Activated T-cell treated with anti-CD3 and anti-CD28 coated beads, Interleukin-2, amount 50 U/mL, for 4 hours (primary cell): ENCODE data around the gene PLCG2. TPM values are rescaled to one million over a fixed set of nuclear protein-coding genes. Genes with fewer than 3 reads are reported as not detected.

Experiments used
- ATAC-seq, 2 donors: fragments of 200-7000 bp; cut with Tn5 transposase; one replicate each; pipeline ENCODE4 v1.10.0; 2021
- DNase-seq: peaks from one replicate; pipeline ENCODE4 v3.0.0-alpha.2; 2020
- H3K27me3 Mint-ChIP-seq: one replicate; pipeline ENCODE4 v1.8.0; 2021; ENCODE audit warnings: low read depth, mixed read lengths
- H3K36me3 Mint-ChIP-seq: one replicate; pipeline ENCODE4 v1.8.0; 2022; ENCODE audit warnings: mixed read lengths; ENCODE audit not compliant: insufficient read depth
- H3K4me1 Mint-ChIP-seq: one replicate; pipeline ENCODE4 v1.8.0; 2021; ENCODE audit warnings: low read depth, mixed read lengths
- H3K4me3 Mint-ChIP-seq: one replicate; pipeline ENCODE4 v1.8.0; 2021; ENCODE audit warnings: mild to moderate bottlenecking, moderate library complexity, mixed read lengths
- H3K9me3 Mint-ChIP-seq: one replicate; pipeline ENCODE4 v1.8.0; 2021; ENCODE audit warnings: mixed read lengths
- total RNA-seq, 3 donors: library from RNA; stranded (reverse); gene quantifications; one replicate each; pipeline ENCODE4 v1.2.1, GENCODE V29; 2021

The PLCG2 gene
- total RNA-seq, 3 donors from 2014 or later: 2.6 to 3.4 (median 2.7) TPM

DNA sequence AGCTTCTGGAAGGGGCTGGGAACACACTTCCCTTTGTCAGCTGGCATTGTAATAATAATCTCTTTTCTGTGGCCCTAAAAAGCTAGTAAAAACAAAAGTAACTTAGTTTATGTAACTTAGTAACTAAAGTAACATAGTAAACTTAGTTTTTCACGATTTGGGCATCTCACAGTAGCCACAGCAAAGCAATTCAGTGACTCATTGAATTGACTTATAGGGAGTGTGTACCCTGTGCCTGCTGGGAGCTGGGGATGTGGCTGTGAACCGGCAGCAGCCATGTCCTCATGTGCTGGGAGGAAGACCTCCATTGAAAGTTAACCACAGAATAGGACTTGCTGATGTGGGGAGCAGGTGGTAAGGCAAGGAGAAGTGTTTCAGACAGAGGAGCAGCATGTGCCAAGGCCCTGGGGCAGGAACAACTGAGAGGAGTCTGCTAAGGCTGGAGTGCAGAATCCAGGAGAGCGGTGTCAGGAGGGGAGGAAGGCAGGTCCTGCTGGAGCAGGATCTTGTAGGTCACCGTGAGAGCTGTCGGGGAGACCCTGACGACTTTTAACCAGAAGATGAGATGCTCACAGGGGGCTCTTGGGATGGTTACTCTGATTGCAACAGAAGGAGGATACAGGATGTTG is 112.8 kb downstream of the PLCG2 start:
- H3K4me1 Mint-ChIP-seq: no peaks in the 10 kb centered on the region
- DNase-seq (no peak), ATAC-seq (no peak)
- H3K27me3 Mint-ChIP-seq: no peaks in the 10 kb centered on the region
- no peaks in the 10 kb centered on the region for H3K36me3 Mint-ChIP-seq
- no peak overlapping the region for H3K4me3 Mint-ChIP-seq
- no peaks in the 10 kb centered on the region for H3K9me3 Mint-ChIP-seq

DNA sequence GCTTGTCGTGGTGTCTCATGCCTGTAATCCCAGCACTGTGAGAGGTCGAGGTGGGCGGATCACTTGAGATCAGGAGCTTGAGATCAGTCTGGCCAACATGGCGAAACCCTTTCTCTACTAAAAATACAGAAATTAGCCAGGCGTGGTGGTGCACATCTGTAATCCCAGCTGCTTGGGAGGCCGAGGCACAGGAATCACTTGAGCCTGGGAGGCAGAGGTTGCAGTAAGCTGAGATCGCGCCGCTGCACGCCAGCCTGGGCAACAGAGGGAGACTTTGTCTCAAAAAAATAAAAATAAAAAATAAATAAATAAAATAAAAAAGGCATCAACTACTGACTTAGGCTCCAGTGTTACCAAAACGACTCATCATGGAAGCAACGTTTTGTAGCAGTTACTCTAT is 115.5 kb downstream of the PLCG2 start:
- DNase-seq (no peak), ATAC-seq (no peak)
- Mint-ChIP-seq H3K4me3 (no peak overlapping the region), H3K27me3 (no peaks in the 10 kb centered on the region), H3K4me1 (no peaks in the 10 kb centered on the region), H3K36me3 (no peaks in the 10 kb centered on the region), H3K9me3 (no peaks in the 10 kb centered on the region)

DNA sequence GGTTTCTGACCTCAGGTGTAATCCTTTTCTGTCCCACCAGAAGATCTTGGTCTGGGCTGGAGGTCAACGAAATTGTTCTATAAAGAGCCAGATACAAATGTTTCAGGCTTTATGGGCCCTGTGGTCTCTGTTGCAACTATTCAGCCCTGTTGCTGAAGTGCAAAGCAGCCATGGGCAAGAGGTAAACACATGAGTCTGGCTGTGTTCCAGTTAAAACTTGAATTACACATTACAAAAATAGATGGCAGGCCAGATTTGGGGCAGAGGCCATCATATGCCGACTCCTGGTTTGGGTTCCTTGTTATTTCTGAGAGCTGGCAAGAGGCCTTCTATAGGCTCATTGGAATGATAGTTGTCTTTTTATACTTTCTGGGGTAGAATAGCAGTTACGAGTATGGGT is 117.8 kb downstream of the PLCG2 start:
- no peaks in the 10 kb centered on the region for H3K27me3 Mint-ChIP-seq

DNA sequence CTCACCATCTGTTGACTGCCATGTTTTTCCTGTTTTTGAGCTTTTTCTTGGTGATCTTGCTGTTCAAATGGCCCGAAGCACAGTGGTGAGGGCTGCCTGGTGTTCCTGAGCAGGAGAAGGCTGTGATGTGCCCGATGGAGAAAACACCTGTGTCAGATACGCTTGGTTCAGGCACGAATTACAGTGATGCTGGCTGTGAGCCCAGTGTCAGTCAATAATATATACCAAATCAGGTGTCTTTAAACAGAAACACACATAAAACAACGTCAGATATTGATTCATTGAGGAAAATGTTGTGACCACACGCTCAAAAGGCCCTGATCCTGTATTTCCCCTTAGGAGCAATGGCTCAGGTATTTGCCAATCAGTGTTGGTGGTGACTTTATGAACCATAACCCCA is 120.5 kb downstream of the PLCG2 start:
- Mint-ChIP-seq H3K27me3 (no peaks in the 10 kb centered on the region), H3K9me3 (no peaks in the 10 kb centered on the region), H3K36me3 (no peaks in the 10 kb centered on the region), H3K4me1 (no peaks in the 10 kb centered on the region), H3K4me3 (no peak overlapping the region)
- DNase-seq (no peak), ATAC-seq (no peak)

More for the DNA sequence above, 117.8 kb downstream of the PLCG2 start:
- no peaks in the 10 kb centered on the region for H3K36me3 Mint-ChIP-seq
- no peaks in the 10 kb centered on the region for H3K9me3 Mint-ChIP-seq
- DNase-seq (no peak), ATAC-seq (no peak)
- no peaks in the 10 kb centered on the region for H3K4me1 Mint-ChIP-seq
- no peak overlapping the region for H3K4me3 Mint-ChIP-seq

DNA sequence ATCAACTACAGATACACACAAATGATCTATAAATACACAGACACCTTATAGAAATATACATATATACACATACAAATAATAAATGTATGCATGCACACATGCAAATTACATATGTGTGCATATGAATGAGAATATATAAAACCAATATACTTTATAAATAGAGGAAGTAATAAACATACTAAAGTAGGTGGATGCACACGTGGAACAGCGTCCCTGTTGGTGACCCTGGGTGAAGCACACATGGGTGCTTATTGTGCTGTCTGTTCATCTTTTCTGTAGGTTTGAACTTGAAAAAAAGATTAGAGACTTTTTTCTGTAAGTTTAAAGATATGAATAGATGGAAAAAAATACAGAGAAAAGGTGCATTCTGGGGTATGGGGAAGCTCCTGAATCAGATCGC is 120.9 kb downstream of the PLCG2 start:
- no peak overlapping the region for H3K4me3 Mint-ChIP-seq
- H3K9me3 Mint-ChIP-seq: no peaks in the 10 kb centered on the region

DNA sequence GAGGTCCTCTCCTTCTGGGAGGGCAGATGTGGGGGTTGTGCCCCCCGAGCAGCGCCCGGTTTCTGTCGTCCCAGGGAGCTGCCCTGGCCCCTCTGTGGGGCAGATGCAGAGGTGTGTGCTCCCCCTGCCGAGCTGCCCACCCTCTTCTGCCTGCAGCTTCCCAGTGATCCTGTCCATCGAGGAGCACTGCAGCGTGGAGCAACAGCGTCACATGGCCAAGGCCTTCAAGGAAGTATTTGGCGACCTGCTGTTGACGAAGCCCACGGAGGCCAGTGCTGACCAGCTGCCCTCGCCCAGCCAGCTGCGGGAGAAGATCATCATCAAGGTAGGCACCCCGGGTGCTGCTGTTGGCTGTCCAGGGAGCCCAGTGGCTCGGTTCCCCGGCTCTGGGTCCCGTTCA is 121.4 kb downstream of the PLCG2 start:
- no peaks in the 10 kb centered on the region for H3K36me3 Mint-ChIP-seq
- no peaks in the 10 kb centered on the region for H3K9me3 Mint-ChIP-seq
- DNase-seq: no peak
- no peak overlapping the region for H3K4me3 Mint-ChIP-seq
- no peak for ATAC-seq
- no peaks in the 10 kb centered on the region for H3K4me1 Mint-ChIP-seq
- no peaks in the 10 kb centered on the region for H3K27me3 Mint-ChIP-seq

More for the DNA sequence above, 120.9 kb downstream of the PLCG2 start:
- no peak for ATAC-seq
- Mint-ChIP-seq H3K4me1 (no peaks in the 10 kb centered on the region), H3K36me3 (no peaks in the 10 kb centered on the region), H3K27me3 (no peaks in the 10 kb centered on the region)
- DNase-seq: no peak

DNA sequence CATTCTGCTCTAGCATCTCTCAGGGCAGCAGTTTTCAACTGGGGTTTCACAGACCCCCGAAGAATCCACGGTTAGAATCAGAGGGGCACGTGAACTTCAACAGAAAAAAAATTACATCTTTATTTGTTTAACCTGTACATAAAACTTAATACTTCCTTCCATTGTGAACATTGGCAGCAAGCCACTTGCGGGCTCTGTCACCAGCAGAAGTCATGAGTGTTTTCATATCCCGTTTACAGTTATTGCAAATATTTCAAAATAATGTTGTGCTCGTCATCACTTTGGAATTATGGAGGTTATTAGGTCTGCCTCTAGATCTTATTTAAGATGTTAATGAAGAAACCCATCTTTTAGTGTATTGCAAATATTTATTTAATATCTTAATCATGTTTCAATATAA is 122.4 kb downstream of the PLCG2 start:
- no peaks in the 10 kb centered on the region for H3K9me3 Mint-ChIP-seq
- H3K27me3 Mint-ChIP-seq: no peaks in the 10 kb centered on the region
- H3K36me3 Mint-ChIP-seq: no peaks in the 10 kb centered on the region
- no peak for ATAC-seq
- H3K4me1 Mint-ChIP-seq: no peaks in the 10 kb centered on the region
- no peak overlapping the region for H3K4me3 Mint-ChIP-seq
- no peak for DNase-seq

DNA sequence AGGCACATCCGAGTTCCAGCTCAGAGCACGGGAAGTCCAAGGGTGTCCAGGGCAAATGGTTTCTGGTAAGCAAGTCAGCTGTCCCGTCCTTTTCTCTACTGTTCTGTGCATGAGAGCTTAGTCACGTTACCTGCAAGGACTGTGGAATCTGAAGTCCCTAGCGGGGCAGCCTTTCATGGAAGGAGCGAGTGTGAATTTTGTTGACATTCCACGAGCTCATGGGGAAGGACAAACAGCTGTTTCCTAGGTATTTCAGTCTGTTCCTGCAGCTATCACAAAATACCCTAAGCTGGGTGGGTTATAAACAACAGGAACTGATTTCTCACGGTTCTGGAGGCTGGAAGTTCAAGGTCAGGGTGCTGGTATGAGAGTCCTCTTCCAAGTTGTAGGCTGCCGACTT is 122.9 kb downstream of the PLCG2 start:
- H3K9me3 Mint-ChIP-seq: no peaks in the 10 kb centered on the region
- H3K4me1 Mint-ChIP-seq: no peaks in the 10 kb centered on the region
- no peak for ATAC-seq
- no peak for DNase-seq
- no peak overlapping the region for H3K4me3 Mint-ChIP-seq
- H3K27me3 Mint-ChIP-seq: no peaks in the 10 kb centered on the region
- H3K36me3 Mint-ChIP-seq: no peaks in the 10 kb centered on the region

DNA sequence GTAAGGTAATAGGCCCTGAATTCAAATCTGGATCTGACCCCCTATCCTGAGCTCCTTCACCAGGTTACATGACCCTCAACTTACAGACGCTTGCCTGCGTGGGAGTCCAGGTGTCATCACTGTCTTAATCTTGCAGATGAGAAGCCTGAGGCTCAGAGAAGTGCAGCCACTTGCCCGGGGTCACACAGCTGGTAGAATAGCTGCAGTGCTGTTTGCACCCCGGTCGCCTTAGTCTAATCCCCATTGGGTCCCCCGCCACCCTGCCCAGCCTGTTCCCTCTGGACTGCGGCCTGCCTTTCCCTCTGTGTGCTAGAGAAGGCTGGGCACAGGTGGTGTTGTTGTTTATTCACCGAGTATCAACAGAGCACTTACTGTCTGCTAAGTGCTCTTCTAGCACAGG is 125.2 kb downstream of the PLCG2 start:
- DNase-seq (no peak), ATAC-seq (no peak)
- Mint-ChIP-seq H3K4me1 (no peaks in the 10 kb centered on the region), H3K27me3 (no peaks in the 10 kb centered on the region), H3K4me3 (no peak overlapping the region), H3K9me3 (no peaks in the 10 kb centered on the region), H3K36me3 (no peaks in the 10 kb centered on the region)

DNA sequence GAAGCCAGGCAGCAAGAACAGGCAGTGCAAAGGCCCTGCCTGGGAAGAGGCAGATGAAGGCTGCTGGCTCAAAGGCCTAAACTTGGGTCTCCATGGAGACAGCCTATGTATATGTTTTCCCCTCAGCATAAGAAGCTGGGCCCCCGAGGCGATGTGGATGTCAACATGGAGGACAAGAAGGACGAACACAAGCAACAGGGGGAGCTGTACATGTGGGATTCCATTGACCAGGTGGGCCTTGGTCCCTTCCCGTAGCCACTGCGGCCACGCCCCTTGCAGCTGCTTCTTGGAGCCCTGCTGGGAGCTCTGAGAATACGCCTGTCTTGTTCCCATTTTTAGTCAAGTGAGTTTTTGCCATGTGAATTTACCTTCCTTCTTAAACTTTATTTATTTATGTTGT is 126.2 kb downstream of the PLCG2 start:
- no peaks in the 10 kb centered on the region for H3K27me3 Mint-ChIP-seq
- H3K4me1 Mint-ChIP-seq: no peaks in the 10 kb centered on the region
- no peaks in the 10 kb centered on the region for H3K9me3 Mint-ChIP-seq
- H3K4me3 Mint-ChIP-seq: no peak overlapping the region
- ATAC-seq (no peak), DNase-seq (no peak)
- no peaks in the 10 kb centered on the region for H3K36me3 Mint-ChIP-seq

DNA sequence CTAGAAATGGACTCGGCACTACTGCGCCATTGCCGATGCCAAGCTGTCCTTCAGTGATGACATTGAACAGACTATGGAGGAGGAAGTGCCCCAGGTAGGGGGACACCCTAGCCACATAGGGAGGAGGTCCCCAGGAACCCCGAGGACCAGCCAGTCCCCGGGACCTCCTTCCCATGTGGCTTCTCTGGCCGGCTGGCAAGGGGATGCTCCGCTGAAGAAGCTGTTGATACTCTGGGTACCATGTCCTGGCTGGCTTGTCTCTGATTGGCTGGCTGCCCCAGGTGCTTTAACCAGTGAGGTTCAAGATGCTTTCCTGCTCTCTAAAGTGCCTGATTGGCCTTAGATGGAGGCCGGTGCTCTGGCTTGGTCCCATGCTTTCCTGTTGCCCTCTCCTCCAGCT is 128.6 kb downstream of the PLCG2 start:
- Mint-ChIP-seq H3K4me1 (no peaks in the 10 kb centered on the region), H3K4me3 (no peak overlapping the region), H3K36me3 (no peaks in the 10 kb centered on the region), H3K27me3 (no peaks in the 10 kb centered on the region), H3K9me3 (no peaks in the 10 kb centered on the region)
- ATAC-seq (no peak), DNase-seq (no peak)

DNA sequence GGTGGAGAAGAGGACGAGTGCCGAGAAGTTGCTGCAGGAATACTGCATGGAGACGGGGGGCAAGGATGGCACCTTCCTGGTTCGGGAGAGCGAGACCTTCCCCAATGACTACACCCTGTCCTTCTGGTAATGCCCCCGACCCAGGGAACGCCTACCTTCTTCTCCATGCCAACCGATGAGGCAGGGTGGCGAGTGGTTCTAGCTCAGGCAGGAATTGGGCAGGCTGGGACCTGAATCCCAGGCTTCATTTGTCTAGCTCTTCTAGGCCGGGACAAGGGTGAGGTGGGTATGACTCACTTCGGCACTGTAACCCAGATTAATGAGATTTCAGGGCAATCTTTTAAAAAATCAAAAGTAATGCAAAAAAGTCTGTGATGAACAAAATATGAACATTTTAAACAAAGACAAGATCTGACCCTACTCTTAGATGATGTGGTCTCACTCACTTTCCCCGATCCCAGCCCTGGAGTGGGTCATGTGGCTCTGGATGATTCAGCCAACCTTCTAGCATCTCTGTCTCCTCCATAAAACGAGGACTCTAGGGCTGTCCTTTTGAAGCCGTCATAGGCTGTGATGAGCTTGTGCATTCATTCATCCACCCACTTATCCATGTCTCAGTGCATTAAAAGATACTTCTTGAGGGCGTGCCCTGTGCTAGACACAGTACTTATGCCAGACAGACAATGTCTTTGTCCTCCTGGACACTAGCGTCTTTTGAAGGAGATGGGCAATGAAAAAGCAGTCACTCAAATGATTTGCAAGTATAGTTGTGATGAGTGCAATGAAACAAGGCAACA is 129.6 kb downstream of the PLCG2 start:
- ATAC-seq (no peak), DNase-seq (no peak)
- Mint-ChIP-seq H3K4me1 (no peaks in the 10 kb centered on the region), H3K27me3 (no peaks in the 10 kb centered on the region), H3K9me3 (no peaks in the 10 kb centered on the region), H3K36me3 (no peaks in the 10 kb centered on the region), H3K4me3 (no peak overlapping the region)

DNA sequence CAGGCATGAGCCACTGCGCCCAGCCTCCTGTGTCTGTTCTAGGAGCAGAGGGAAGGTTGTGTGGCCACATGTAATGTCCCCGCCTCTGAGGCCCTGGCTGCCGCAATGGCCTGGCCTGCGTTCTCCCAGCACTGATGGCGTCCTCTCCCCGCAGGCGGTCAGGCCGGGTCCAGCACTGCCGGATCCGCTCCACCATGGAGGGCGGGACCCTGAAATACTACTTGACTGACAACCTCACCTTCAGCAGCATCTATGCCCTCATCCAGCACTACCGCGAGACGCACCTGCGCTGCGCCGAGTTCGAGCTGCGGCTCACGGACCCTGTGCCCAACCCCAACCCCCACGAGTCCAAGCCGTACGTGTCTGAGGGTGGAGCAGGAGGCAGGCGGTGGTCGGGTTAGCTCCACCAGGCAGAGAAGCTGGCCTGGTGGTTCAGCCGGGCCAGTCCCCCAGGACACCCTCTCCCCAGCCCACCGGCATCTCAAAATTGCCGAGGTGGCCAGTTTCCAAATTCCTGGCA is 131.3 kb downstream of the PLCG2 start:
- Mint-ChIP-seq H3K36me3 (no peaks in the 10 kb centered on the region), H3K4me1 (no peaks in the 10 kb centered on the region), H3K27me3 (no peaks in the 10 kb centered on the region), H3K9me3 (no peaks in the 10 kb centered on the region), H3K4me3 (no peak overlapping the region)
- DNase-seq (no peak), ATAC-seq (no peak)

DNA sequence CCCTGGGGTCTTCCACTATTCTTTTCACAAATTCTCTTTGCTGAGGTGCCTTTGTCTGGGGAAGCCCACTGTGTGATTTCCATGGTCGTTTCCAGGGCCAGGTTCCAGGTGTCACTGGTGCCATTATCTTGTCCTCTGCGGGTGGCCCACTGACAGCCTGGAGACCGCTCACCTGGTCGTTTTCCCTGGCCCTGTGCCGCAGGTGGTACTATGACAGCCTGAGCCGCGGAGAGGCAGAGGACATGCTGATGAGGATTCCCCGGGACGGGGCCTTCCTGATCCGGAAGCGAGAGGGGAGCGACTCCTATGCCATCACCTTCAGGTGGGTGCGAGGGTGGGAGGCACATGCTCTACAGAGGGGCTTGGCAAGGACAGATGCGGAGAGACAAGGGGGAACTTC is 133.3 kb downstream of the PLCG2 start:
- Mint-ChIP-seq H3K27me3 (peaks cover 3% of the 10 kb centered on the region), H3K9me3 (no peaks in the 10 kb centered on the region), H3K4me3 (no peak overlapping the region), H3K36me3 (no peaks in the 10 kb centered on the region), H3K4me1 (no peaks in the 10 kb centered on the region)
- DNase-seq (no peak), ATAC-seq (no peak)

DNA sequence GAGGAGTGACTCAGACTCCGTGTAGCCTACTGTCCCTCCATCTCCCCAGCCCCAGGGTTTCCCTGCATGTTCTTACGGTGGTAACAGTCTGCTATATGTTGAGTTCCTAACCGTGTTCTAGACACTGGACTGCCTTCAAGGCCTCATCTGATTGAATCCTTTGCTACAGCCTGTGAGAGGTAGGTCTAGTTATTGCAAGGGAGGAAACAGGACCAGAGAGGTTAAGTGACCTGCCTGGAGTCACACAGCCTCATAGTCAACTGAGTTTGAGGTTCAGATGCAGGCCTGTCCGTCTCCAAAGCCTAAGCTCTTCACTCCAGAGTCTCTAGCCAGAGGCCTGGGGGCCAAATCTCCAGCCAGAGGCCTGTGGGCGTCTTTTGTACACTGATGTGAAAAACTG is 134.1 kb downstream of the PLCG2 start:
- no peak for DNase-seq
- no peaks in the 10 kb centered on the region for H3K4me1 Mint-ChIP-seq
- no peaks in the 10 kb centered on the region for H3K36me3 Mint-ChIP-seq
- H3K9me3 Mint-ChIP-seq: no peaks in the 10 kb centered on the region
- peaks cover 3% of the 10 kb centered on the region for H3K27me3 Mint-ChIP-seq
- H3K4me3 Mint-ChIP-seq: no peak overlapping the region
- ATAC-seq: no peak
